Activated T-helper 1 cell treated with anti-CD3 and anti-CD28 coated beads, Interleukin-12 subunit alpha, Interleukin-12 subunit beta, Interleukin-2, Interleukin-4 antibody, amounts not matched to agents 30 ng/mL and 10 ng/mL and 1 ng/mL, durations not matched to agents 14 hours and 24 hours and 36 hours (primary cell): ENCODE measurements around the gene RXRA. TPM values are rescaled to one million over a fixed set of nuclear protein-coding genes. Genes with fewer than 3 reads are reported as not detected.

ENCODE experiments used
- DNase-seq: peaks from one replicate; pipeline ENCODE4 v3.0.0; 2021; ENCODE audit warnings: low spot score
- H3K27ac Mint-ChIP-seq: one replicate; pipeline ENCODE4 v1.8.0; 2021; ENCODE audit warnings: mild to moderate bottlenecking, mixed read lengths
- H3K27me3 Mint-ChIP-seq: one replicate; pipeline ENCODE4 v1.8.0; 2022; ENCODE audit warnings: mild to moderate bottlenecking, moderate library complexity, mixed read lengths; ENCODE audit not compliant: insufficient read depth
- H3K36me3 Mint-ChIP-seq: one replicate; pipeline ENCODE4 v1.8.0; 2021; ENCODE audit warnings: low read depth, mixed read lengths
- H3K4me1 Mint-ChIP-seq: one replicate; pipeline ENCODE4 v1.8.0; 2021; ENCODE audit warnings: low read depth, mixed read lengths
- H3K4me3 Mint-ChIP-seq: one replicate; pipeline ENCODE4 v1.8.0; 2021; ENCODE audit warnings: mild to moderate bottlenecking, moderate library complexity, mixed read lengths
- H3K9me3 Mint-ChIP-seq: one replicate; pipeline ENCODE4 v1.8.0; 2021; ENCODE audit warnings: mixed read lengths
- intact Hi-C: fragments of 100-400 bp; cut with micrococcal nuclease; formaldehyde crosslinking; loops from one replicate; pipeline ENCODE4 v1.15.1; 2024
- total RNA-seq: library from RNA; stranded (reverse); gene quantifications from 2 replicates; pipeline ENCODE4 v1.2.3, GENCODE V29; 2022

The RXRA gene
- total RNA-seq, 1 donor from 2014 or later = 0.91 TPM

DNA sequence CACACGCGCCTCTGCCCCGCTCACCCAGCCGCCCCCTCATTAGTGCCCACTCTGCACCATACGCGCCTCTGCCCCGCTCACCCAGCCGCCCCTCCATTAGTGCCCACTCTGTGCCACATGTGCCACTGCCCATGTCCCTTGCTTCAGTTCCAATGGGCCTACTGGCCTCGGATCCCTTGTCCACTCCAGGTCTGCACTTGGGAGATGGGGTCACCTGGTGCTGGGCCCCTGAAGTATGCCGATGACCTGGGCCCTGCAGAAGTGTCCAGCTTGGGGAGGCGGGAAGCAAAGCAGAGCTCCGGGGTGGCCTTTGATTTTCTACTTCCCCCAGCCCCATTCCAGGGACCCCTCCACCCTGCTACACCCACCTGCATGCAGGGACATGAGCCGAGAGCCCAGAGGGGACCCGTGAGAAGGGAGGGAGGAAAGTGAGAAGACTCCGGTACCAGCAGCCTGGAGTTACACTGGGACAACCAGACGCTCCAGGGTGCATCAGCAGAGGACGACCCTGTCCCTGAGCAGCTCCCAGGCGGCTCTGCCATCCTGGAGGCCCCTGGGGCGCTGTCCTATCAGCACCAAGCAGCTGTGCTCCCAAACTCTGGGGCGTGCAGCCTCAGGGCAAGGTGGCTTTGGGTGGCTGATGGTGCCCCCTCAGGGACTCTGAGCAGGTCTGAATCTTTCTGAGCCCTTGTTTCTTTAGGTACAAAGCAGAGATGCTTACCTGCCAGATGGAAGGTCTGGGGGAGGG, 140.8 kb downstream of the RXRA start:
- intact Hi-C loops = no loop called here
- H3K9me3 Mint-ChIP-seq = no peaks in the 10 kb centered on the region
- DNase-seq = no peak

DNA sequence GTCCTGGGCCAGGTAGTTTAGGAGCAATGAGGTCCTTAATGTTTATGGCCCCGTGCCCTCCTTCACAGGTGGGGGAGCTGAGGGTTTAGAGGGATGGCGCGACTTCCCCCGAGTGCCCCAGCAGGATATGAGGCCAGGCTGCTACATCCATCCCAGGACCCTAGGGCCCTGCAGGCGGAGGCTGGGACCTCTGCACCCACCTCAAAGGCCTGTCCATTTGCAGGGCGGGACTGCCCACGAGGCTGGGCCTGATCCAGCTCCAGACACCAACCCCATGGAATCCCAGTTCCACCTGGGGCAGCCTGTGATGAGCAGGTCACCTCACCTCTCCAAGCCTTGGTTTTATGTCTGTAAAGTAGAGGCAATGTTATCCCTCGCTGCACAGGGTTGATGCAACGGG, 142.1 kb downstream of the RXRA start:
- DNase-seq = no peak
- Mint-ChIP-seq H3K36me3 (no peaks in the 10 kb centered on the region), H3K4me3 (no peak overlapping the region), H3K9me3 (no peaks in the 10 kb centered on the region), H3K4me1 (no peaks in the 10 kb centered on the region), H3K27me3 (no peaks in the 10 kb centered on the region), H3K27ac (no peak overlapping the region)
- intact Hi-C loops = no loop called here

More for the DNA sequence above, 140.8 kb downstream of the RXRA start:
- Mint-ChIP-seq H3K4me1 (no peaks in the 10 kb centered on the region), H3K27ac (no peak overlapping the region), H3K4me3 (no peak overlapping the region), H3K27me3 (no peaks in the 10 kb centered on the region), H3K36me3 (no peaks in the 10 kb centered on the region)

DNA sequence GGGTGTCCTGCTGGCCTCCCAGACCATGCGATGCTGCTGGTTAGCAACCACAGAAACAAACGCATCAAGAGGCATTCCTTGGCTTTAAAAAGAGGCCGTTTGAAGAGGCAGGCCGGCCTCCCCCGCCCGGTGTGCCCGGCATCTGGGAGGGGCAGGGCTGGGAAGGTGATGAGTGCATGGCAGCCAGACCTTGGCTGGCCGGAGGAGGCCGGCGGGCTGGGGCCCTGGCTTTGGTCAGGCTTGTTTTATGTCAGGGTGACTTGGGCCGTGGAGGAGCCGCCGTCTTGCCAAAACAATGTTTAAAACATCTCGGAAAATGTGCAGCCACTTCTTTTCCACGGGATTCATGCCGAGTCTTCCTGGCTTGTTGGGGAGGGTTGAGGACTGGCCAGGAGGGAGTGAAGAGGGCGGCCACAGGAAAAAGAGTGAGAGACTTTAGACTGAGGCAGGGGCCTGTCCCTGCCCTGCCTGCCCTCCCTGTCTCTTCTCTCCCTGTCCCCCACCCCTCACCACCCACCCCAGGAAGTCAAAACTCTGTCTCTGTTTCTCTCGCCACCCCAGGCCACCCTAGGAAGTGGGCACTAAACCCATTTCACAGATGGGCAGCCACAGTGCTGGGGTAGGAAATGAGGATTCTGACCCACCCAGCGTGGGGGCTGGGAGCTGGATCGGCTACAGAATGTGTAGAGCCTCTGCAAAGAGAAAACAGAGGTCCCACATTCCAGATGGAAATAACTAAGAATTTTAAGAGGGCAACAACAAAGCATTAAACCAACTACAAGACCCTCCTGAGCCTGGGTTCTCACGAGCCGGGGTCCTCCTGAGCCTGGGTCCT, 143.0 kb downstream of the RXRA start:
- DNase-seq = no peak
- Mint-ChIP-seq H3K4me1 (no peaks in the 10 kb centered on the region), H3K36me3 (no peaks in the 10 kb centered on the region), H3K27me3 (no peaks in the 10 kb centered on the region), H3K27ac (no peak overlapping the region), H3K4me3 (no peak overlapping the region), H3K9me3 (no peaks in the 10 kb centered on the region)
- intact Hi-C loops = no loop called here

DNA sequence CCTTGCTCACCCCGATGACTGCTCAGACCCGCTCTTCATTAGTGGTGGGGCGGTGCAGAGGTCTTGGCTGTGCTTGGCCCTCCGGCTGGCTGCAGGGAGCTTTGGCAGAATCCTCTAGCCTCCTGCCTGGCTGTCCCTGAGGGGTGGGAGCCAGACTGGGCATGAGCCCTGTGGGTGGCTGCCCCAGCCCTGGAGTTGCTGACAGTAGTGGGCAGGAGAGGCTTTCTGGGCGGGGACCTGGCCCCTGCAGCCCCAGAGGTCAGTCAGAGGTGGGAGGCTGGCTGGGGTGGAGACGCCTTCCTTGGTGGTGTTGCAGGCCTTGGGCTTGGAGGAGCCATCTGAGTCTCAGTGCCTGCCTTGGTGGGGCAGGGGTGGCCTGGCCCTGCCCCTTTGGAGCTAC, 146.0 kb downstream of the RXRA start:
- no peak for DNase-seq
- no peaks in the 10 kb centered on the region for H3K36me3 Mint-ChIP-seq
- H3K27ac Mint-ChIP-seq = no peak overlapping the region
- H3K9me3 Mint-ChIP-seq = no peaks in the 10 kb centered on the region
- H3K4me1 Mint-ChIP-seq = no peaks in the 10 kb centered on the region
- intact Hi-C loops = no loop called here
- H3K27me3 Mint-ChIP-seq = no peaks in the 10 kb centered on the region
- no peak overlapping the region for H3K4me3 Mint-ChIP-seq

DNA sequence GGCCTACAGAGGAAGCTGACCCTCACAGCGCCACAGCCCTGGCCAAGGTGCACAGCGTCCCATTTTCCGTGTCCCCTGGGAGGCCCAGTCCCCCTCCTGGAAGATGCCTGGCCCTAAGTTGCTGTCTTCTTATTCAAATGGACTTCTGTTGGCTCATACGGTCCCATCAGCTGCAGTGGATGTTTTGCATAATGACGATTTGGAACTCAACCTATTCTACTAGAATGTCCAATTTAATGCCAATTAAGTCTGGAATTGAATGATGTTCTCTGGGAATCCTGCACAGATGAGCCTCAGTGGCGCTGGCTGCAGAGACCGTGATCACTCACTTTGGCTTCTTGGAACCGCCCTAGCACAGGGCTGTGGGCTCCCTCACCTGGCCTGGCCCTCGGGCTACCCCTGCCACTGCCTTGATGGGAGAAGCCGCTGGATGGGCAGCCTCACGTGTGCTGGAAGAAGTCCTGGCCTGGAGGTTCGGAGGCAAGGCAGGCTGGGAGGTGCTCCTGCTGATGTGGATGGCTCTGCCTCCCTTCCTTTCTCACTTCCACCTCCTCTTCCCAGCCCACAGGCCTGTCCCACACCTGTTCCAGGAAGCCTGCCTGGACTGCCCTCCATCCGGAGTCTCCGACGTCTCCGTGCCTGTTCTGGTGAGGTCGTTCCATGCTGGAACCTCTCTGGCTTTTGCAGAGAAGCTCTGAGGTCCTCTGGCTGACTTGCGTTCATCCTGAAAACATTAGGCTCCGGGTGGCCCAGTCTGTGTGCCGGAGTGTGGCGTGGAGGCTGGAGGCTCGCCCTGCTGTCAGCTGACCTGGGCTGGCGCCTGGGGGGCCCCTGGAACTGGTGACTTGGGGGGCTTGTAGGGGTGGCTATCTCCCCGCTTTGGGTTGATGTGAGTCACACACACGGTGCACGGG, 147.1 kb downstream of the RXRA start:
- H3K4me3 Mint-ChIP-seq = no peak overlapping the region
- no peak for DNase-seq
- H3K27me3 Mint-ChIP-seq = no peaks in the 10 kb centered on the region
- no peaks in the 10 kb centered on the region for H3K4me1 Mint-ChIP-seq
- intact Hi-C loops = no loop called here
- no peaks in the 10 kb centered on the region for H3K9me3 Mint-ChIP-seq
- no peak overlapping the region for H3K27ac Mint-ChIP-seq
- no peaks in the 10 kb centered on the region for H3K36me3 Mint-ChIP-seq

DNA sequence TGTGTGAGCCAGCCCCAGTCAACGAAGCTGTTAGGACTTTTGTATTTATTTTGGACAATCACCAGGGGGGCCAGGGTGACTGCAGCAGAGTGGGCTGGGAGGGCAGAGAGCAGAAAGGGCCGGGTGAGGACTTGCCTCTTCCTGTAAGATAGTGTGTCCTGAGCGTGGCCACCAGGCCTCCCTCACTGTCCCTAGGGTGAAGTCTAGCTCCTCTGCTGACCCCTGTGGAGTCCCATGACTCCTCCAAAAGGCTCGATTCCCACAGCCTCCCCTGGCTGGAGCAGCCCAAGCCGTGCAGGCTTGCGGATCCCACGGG, 147.8 kb downstream of the RXRA start:
- no peaks in the 10 kb centered on the region for H3K36me3 Mint-ChIP-seq
- no peak overlapping the region for H3K27ac Mint-ChIP-seq
- no peaks in the 10 kb centered on the region for H3K27me3 Mint-ChIP-seq
- no peak for DNase-seq
- H3K9me3 Mint-ChIP-seq = no peaks in the 10 kb centered on the region
- H3K4me3 Mint-ChIP-seq = no peak overlapping the region
- no peaks in the 10 kb centered on the region for H3K4me1 Mint-ChIP-seq
- intact Hi-C loops = no loop called here

DNA sequence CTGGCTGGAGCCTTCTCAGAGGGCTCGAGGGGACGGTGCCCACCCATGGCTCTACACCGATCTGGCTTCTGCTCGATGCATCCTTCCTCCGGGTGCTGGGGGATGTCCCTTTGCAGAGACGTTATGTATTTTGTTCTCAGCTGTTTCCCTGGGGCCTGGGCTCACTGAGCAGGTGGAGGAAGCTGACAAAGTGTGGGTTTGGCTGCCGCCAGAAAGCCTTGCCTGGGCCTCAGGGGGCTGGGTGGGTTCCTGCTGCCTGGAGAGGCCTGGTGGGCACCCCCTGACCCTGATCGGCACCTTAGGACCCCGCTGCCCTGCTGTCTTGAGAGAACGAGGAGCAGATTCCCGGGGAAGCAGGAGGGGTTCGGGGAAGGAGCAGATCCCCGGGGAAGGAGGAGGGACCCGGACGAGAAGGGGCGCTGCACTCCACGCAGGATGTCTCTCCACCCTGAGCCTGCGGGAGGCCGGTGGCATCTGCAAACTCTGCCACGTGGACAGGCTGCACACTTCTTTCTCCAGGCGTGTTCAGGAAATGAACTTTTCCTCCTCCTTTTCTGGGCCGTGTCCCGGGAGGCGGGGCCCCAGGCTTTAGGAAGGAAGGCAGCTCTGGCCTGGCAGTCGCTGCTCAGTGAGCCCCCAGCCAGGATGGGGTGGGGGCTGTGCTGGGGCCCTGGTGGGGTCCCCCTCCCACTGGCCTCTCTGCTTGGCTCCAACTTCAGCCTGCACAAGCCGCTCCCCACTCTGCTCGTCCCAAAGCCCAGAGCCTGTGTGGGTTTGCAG, 148.9 kb downstream of the RXRA start:
- Mint-ChIP-seq H3K4me3 (no peak overlapping the region), H3K9me3 (no peaks in the 10 kb centered on the region), H3K27me3 (no peaks in the 10 kb centered on the region), H3K27ac (peak overlapping the region; percentile 40), H3K4me1 (no peaks in the 10 kb centered on the region), H3K36me3 (no peaks in the 10 kb centered on the region)
- intact Hi-C loops = no loop called here
- DNase-seq = no peak

DNA sequence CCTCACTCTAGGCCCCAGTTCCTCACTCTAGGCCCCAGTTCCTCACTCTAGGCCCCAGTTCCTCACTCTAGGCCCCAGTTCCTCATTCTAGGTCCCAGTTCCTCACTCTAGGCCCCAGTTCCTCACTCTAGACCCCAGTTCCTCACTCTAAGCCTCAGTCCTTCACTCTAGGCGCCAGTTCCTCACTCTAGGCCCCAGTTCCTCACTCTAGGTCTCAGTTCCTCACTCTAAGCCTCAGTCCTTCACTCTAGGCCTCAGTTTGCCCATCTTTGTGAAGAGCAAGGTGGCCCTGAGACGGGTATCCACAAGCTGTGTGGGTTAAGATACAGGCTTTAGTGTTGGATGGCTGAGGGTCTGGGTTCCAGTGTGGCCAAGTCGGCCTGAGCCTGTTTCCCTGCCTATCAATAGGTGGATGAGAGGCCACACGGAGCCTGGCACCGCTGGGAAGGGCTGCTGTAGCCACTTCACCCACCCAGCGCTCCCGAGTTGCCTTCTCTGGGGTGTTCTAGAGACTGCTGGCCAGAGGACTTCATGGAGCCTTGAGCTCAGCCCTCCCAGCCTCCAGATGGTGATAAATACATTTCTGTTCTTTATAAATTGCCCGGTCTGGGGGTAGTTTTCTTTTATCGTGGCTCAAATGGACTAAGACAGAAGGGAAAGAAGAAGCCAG, 150.2 kb downstream of the RXRA start:
- Mint-ChIP-seq H3K9me3 (no peaks in the 10 kb centered on the region), H3K27me3 (no peaks in the 10 kb centered on the region), H3K27ac (no peak overlapping the region), H3K36me3 (no peaks in the 10 kb centered on the region), H3K4me1 (no peaks in the 10 kb centered on the region), H3K4me3 (no peak overlapping the region)
- intact Hi-C loops = no loop called here
- no peak for DNase-seq

DNA sequence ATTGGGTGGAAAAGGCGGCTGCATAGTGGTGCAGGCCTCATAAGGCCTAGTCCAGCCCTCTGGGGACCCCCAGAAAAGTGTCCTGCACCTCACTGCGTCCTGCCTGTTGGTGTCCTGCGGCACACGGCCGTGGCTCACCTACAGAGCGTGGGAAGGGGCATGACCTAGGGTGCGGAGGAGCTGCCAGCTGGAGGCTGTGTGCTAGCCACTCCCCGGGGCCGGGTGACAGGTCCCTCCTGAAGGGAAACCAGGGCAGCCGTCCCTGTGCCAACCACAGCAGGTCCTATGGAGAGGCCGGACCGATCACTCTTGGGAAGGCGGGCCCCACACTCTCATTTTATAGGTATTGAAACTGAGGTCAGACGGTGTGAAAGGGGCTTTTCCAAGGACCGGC, 150.7 kb downstream of the RXRA start:
- DNase-seq = no peak
- H3K36me3 Mint-ChIP-seq = no peaks in the 10 kb centered on the region
- no peak overlapping the region for H3K27ac Mint-ChIP-seq
- H3K27me3 Mint-ChIP-seq = no peaks in the 10 kb centered on the region
- no peaks in the 10 kb centered on the region for H3K4me1 Mint-ChIP-seq
- no peak overlapping the region for H3K4me3 Mint-ChIP-seq
- no peaks in the 10 kb centered on the region for H3K9me3 Mint-ChIP-seq
- intact Hi-C loops = no loop called here

DNA sequence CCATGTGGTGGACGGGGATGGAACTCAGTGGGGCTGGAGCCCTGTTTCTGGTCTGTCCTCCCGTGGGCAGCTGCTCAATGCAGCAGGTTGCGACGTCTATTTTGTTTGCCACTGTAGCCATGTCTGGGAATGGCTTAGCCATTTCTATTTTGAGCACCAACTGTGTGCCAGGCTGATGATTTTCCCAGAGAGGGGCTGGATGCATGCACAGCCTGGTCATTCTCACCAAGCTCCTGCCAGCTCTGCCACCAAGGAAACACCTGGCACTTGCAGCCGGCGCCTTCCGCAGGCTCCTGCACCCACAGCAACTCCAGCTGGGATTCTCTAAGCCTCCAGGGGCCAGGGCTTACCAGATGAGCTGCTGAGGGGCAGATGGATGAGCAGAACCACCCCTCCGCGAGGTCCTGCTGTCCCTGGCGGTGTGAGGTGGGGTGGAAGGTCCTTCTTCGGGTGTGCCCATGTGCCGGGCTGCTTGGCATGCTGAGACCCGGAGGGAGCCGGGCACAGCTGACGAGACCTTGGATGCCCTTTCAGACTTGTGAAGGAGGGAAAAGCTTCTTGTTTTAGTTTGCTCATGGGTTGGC, 151.2 kb downstream of the RXRA start:
- Mint-ChIP-seq H3K4me3 (no peak overlapping the region), H3K9me3 (no peaks in the 10 kb centered on the region), H3K27me3 (no peaks in the 10 kb centered on the region), H3K4me1 (no peaks in the 10 kb centered on the region), H3K36me3 (no peaks in the 10 kb centered on the region), H3K27ac (no peak overlapping the region)
- DNase-seq = no peak
- intact Hi-C loops = no loop called here

DNA sequence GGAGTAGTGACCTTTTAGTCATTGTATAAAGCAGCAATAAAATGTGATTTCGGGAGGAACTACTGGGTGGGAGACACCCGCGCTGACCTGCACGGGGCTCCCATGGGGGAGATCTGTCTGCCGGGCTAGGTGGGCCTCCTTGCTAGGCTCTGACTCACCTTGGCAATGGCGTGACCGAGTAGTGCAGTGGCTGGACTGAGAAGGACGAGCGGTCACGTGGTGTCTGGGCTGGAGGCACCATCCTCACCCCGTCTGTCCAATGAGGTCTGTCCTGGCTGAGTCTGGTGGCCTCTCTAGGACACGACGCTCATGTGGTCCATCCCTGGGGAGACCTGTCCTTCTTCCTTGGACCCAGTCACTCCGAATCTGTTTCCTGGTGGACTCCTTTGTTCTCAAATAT, 151.7 kb downstream of the RXRA start:
- no peaks in the 10 kb centered on the region for H3K9me3 Mint-ChIP-seq
- no peaks in the 10 kb centered on the region for H3K36me3 Mint-ChIP-seq
- no peak overlapping the region for H3K4me3 Mint-ChIP-seq
- H3K27ac Mint-ChIP-seq = no peak overlapping the region
- intact Hi-C loops = no loop called here
- no peaks in the 10 kb centered on the region for H3K27me3 Mint-ChIP-seq
- no peaks in the 10 kb centered on the region for H3K4me1 Mint-ChIP-seq
- no peak for DNase-seq

DNA sequence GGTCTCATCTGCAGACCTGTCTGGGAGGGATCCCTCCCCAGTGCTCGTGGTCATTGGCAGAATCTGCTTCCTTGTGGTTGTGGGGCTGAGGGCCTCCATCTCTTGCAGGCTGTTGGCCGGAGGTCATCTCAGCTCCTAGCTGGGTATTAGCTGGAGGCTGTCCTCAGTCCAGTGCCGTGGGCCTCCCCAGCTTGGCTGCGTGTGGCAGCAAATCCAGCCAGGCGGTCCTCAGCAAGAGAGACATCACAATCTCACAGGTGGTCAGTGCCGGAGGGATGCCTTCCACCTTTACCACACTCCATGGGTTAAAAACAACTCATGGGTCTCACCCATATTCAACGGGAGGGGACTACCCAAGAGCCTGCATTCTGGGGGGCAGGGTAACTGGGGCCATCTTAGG, 155.5 kb downstream of the RXRA start:
- intact Hi-C loops = no loop called here

More for the DNA sequence above, 155.5 kb downstream of the RXRA start:
- Mint-ChIP-seq H3K27ac (no peak overlapping the region), H3K4me3 (no peak overlapping the region), H3K36me3 (no peaks in the 10 kb centered on the region), H3K27me3 (no peaks in the 10 kb centered on the region), H3K9me3 (no peaks in the 10 kb centered on the region), H3K4me1 (no peaks in the 10 kb centered on the region)
- DNase-seq = no peak
